A549 (cell line): ENCODE measurements around the gene MICU2. TPM values are rescaled to one million over a fixed set of nuclear protein-coding genes. Genes with fewer than 3 reads are reported as not detected.

Source experiments
- ATAC-seq, 2 experiments: fragments of 200-7000 bp in 1 of 2; fragments of >200 bp in 1 of 2; cut with Nextera tagmentation in 1 of 2; cut with Tn5 transposase in 1 of 2; 3 replicates each; pipeline versions ENCODE4 v1.8.0 to v1.9.1; 2018 to 2020; ENCODE audit warnings: mild to moderate bottlenecking in 1 of 2, moderate library complexity in 1 of 2
- CTCF ChIA-PET: fragments of 300-600 bp; sonication (Branson Sonifier 250); formaldehyde crosslinking; extraction: SDS; loops from one replicate; lab custom pipeline; 2021; ENCODE audit warnings: antibody characterized with exemption, inconsistent platforms; lab: Yijun Ruan, JAX
- POLR2A ChIA-PET: fragments of 350-600 bp; formaldehyde crosslinking; extraction: SDS; loops from one replicate; lab custom pipeline; 2021; ENCODE audit warnings: antibody characterized with exemption, inconsistent platforms; lab: Yijun Ruan, JAX
- DNase-seq, 2 experiments: peaks; one replicate each; pipeline versions ENCODE4 v3.0.0 to v3.0.0-alpha.2; 2011 to 2016; ENCODE audit warnings: low read depth in 1 of 2, low spot score in 1 of 2
- FAIRE-seq: peaks from 2 replicates; lab custom pipeline; 2011; peaks lifted over from hg19 to GRCh38; lab: Jason Lieb, UNC
- H3K27ac ChIP-seq, 2 experiments: fragments of >200 bp; sonication (Bioruptor Twin); formaldehyde crosslinking; 3 replicates each; pipeline ENCODE4 v1.5.1; 2016 to 2017
- H3K4me1 ChIP-seq: fragments of >200 bp; sonication (Bioruptor Twin); formaldehyde crosslinking; 3 replicates; pipeline ENCODE4 v1.6.1; 2016
- H3K4me2 ChIP-seq: fragments of >200 bp; sonication (Bioruptor Twin); formaldehyde crosslinking; 3 replicates; pipeline ENCODE4 v1.6.1; 2016
- H3K4me3 ChIP-seq: fragments of >200 bp; sonication (Bioruptor Twin); formaldehyde crosslinking; 3 replicates; pipeline ENCODE4 v1.5.1; 2016
- H3K9me3 ChIP-seq: fragments of >200 bp; sonication (Bioruptor Twin); formaldehyde crosslinking; 3 replicates; pipeline ENCODE4 v1.6.1; 2016
- ATOH8 ChIP-seq: fragments of 250-450 bp; sonication (Bioruptor Pico); IDR thresholded peaks from 2 replicates; pipeline ENCODE4 v1.5.0; 2020; ENCODE audit warnings: low read depth, mild to moderate bottlenecking, moderate library complexity
- CBX8 ChIP-seq: fragments of 200-600 bp; sonication (generic); IDR thresholded peaks from 2 replicates; pipeline ENCODE4 v1.6.1; 2016
- CHD2 ChIP-seq: fragments of 150-350 bp; IDR thresholded peaks from 2 replicates; pipeline ENCODE4 v1.6.1; 2014; ENCODE audit warnings: low read length; ENCODE audit not compliant: partially characterized antibody
- CTCF ChIP-seq: fragments of >200 bp; sonication (Bioruptor Twin); formaldehyde crosslinking; IDR thresholded peaks from 3 replicates; pipeline ENCODE4 v1.5.1; 2016
- EHF ChIP-seq: fragments of 250-450 bp; sonication (Bioruptor Pico); IDR thresholded peaks from 2 replicates; pipeline ENCODE4 v1.5.0; 2020; ENCODE audit warnings: mild to moderate bottlenecking
- EP300 ChIP-seq, 2 experiments: fragments of >200 bp; sonication (Bioruptor Twin); formaldehyde crosslinking; IDR thresholded peaks; 2 replicates in 1 of 2; 3 replicates in 1 of 2; pipeline ENCODE4 v1.6.1; 2016 to 2017
- FOSL2 ChIP-seq, 2 experiments: fragments of 450-650 bp in 1 of 2; fragments of >200 bp in 1 of 2; sonication (Bioruptor Twin) in 1 of 2; formaldehyde crosslinking; IDR thresholded peaks; 2 replicates each; pipeline versions ENCODE4 v1.5.0 to v1.6.1; 2016 to 2020; ENCODE audit warnings: mild to moderate bottlenecking in 1 of 2, moderate library complexity in 1 of 2
- GATA3 ChIP-seq: IDR thresholded peaks from 2 replicates; pipeline ENCODE4 v1.6.1; 2012; ENCODE audit warnings: borderline replicate concordance
- HDAC2 ChIP-seq: fragments of 200-600 bp; sonication (generic); IDR thresholded peaks from 2 replicates; pipeline ENCODE4 v1.6.1; 2016
- HOXB13 ChIP-seq: fragments of 250-450 bp; sonication (Bioruptor Pico); IDR thresholded peaks from 2 replicates; pipeline ENCODE4 v1.5.0; 2020; ENCODE audit warnings: low read depth, mild to moderate bottlenecking, moderate library complexity
- KDM1A ChIP-seq: fragments of 200-600 bp; sonication (generic); IDR thresholded peaks from 2 replicates; pipeline ENCODE4 v1.6.1; 2016; ENCODE audit warnings: low read depth, mild to moderate bottlenecking
- MAX ChIP-seq: IDR thresholded peaks from 2 replicates; pipeline ENCODE4 v1.6.1; 2012
- NR3C1 ChIP-seq: fragments of >200 bp; sonication (Bioruptor Twin); formaldehyde crosslinking; IDR thresholded peaks from 3 replicates; pipeline ENCODE4 v1.6.1; 2017
- PBX3 ChIP-seq: IDR thresholded peaks from 2 replicates; pipeline ENCODE4 v1.6.1; 2012
- POLR2A ChIP-seq: IDR thresholded peaks from 2 replicates; pipeline ENCODE4 v1.6.1; 2012; ENCODE audit warnings: mild to moderate bottlenecking, low read length
- POLR2AphosphoS2 ChIP-seq: conservative IDR thresholded peaks from 2 replicates; pipeline ENCODE4 v1.6.1; 2012; ENCODE audit warnings: low read length, improper control_type of control experiment, inconsistent platforms
- RAD21 ChIP-seq, 2 experiments: fragments of >200 bp in 1 of 2; sonication (Bioruptor Twin) in 1 of 2; formaldehyde crosslinking in 1 of 2; IDR thresholded peaks in 1 of 2; conservative IDR thresholded peaks in 1 of 2; 2 replicates in 1 of 2; 3 replicates in 1 of 2; pipeline ENCODE4 v1.6.1; 2012 to 2018; ENCODE audit warnings: inconsistent platforms in 1 of 2
- RFX5 ChIP-seq: fragments of 450-650 bp; IDR thresholded peaks from 2 replicates; pipeline ENCODE4 v1.7.1; 2014; ENCODE audit warnings: antibody characterized with exemption, mild to moderate bottlenecking, moderate library complexity
- SMC3 ChIP-seq: fragments of >200 bp; sonication (Bioruptor Twin); formaldehyde crosslinking; IDR thresholded peaks from 3 replicates; pipeline ENCODE4 v1.6.1; 2018; ENCODE audit warnings: inconsistent platforms
- ZNF302 ChIP-seq: fragments of 250-450 bp; sonication (Bioruptor Pico); IDR thresholded peaks from 2 replicates; pipeline ENCODE4 v1.9.0; 2021; ENCODE audit warnings: inconsistent platforms, mild to moderate bottlenecking, moderate library complexity
- WGBS: methylation state at CpG from one replicate; pipeline ENCODE4 v1.1.6; 2017; ENCODE audit errors: missing lambda C conversion rate; 5-methylcytosine and 5-hydroxymethylcytosine counted together
- polyA plus RNA-seq, 4 experiments: library from polyadenylated mRNA; depleted of rRNA in 3 of 4; stranded (reverse); fragments of >200 nt; fragmentation: RNase III in 1 of 4; extraction: RNeasy Plus Mini Kit Qiagen cat#74134 plus additional on column Dnase treatment in 1 of 4; gene quantifications; 2 replicates in 3 of 4; 3 replicates in 1 of 4; pipeline ENCODE4 v1.2.3, GENCODE V29; 2011 to 2017

The MICU2 gene
- polyA plus RNA-seq, 2 of the 4 experiments (the other 2 are of a cell fraction): 24.7 to 42.6 TPM

- DNase-seq: peak; percentile 14 to 15
- no peaks in the 10 kb centered on the region for H3K9me3 ChIP-seq
- no peak overlapping the region for H3K27ac ChIP-seq
- no peak for ATAC-seq
- no peak overlapping the region; the same call in 2 of the 3 replicates for H3K4me2 ChIP-seq
- peaks cover 10% of the 10 kb centered on the region; the same call in 2 of the 3 replicates for H3K4me1 ChIP-seq
- no peak overlapping the region for H3K4me3 ChIP-seq
- POLR2A ChIA-PET: interaction anchor here (0.7 to 0.9 kb wide), 2 partner anchors 27 to 35 kb away, joined by 3 read pairs; partner anchors contain the start of gene MICU2
- CTCF ChIA-PET: interaction anchor here (0.7 to 2.2 kb wide), 23 partner anchors 8 to 1157 kb away, joined by 3 to 12 read pairs (median 4); partner anchors contain the start of genes FGF9 and MICU2
- 20% methylated on average over 6 of the region's 6 CpGs for WGBS
- no peak for FAIRE-seq
- TF ChIP-seq GATA3: no peak
- TF ChIP-seq NR3C1: no peak
- TF ChIP-seq RFX5: no peak
- no peak for TF ChIP-seq POLR2AphosphoS2
- no peak for TF ChIP-seq POLR2A
- TF ChIP-seq MAX: no peak
- no peak for TF ChIP-seq KDM1A
- peak; percentile 52 to 59 for TF ChIP-seq RAD21 (conservative IDR thresholded peaks at IDR 0.05 in 1 of 2, IDR thresholded peaks at IDR 0.05 in 1 of 2)
- no peak for TF ChIP-seq HOXB13 (CRISPR knock-in tag)
- TF ChIP-seq ZNF302 (CRISPR knock-in tag): no peak
- TF ChIP-seq EP300 (IDR thresholded peaks at IDR 0.05): no peak
- TF ChIP-seq PBX3: no peak
- no peak for TF ChIP-seq EHF (CRISPR knock-in tag)
- peak; percentile 61 for TF ChIP-seq CTCF
- no peak for TF ChIP-seq CBX8
- no peak for TF ChIP-seq CHD2
- peak; percentile 65 for TF ChIP-seq SMC3
- no peak for TF ChIP-seq HDAC2
- TF ChIP-seq, all 56 proteins: peak for 3
Observed at GRCh38 chr13:21638319-21639282, 34.6 kb upstream of the MICU2 start.

- Histone ChIP-seq H3K4me1 (peaks cover 10% of the 10 kb centered on the region; the same call in 2 of the 3 replicates), H3K4me2 (peak overlapping the region; percentile 57), H3K27ac (peak overlapping the region in 1 of 2 experiments; percentile 44; a peak in 1 of 6 replicates), H3K9me3 (no peaks in the 10 kb centered on the region), H3K4me3 (no peak overlapping the region)
- TF ChIP-seq ATOH8 (no peak), FOSL2 (IDR thresholded peaks at IDR 0.05) (no peak), FOSL2 (CRISPR knock-in tag; IDR thresholded peaks at IDR 0.05) (peak; percentile 24; the same call in 1 of the 2 replicates)
- CTCF ChIA-PET: interaction anchor here (0.6 to 2.2 kb wide), 15 partner anchors 9 to 1159 kb away, joined by 3 to 12 read pairs (median 4); partner anchors contain the start of genes FGF9 and MICU2
- WGBS: 37% methylated on average over 6 of the region's 13 CpGs
- no peak for FAIRE-seq
- ATAC-seq: peak; percentile 90 to 99
- DNase-seq: peak; percentile 50 to 66
- POLR2A ChIA-PET: interaction anchor here (0.9 kb wide), 1 partner anchor 34 kb away, joined by 3 read pairs; the partner anchor contains the start of gene MICU2
Observed at GRCh38 chr13:21637296-21637695, 33.3 kb upstream of the MICU2 start.
